Hepatocyte (in vitro differentiated cells): Measurements from ENCODE around the gene PCDH9. TPM values are rescaled to one million over a fixed set of nuclear protein-coding genes. Genes with fewer than 3 reads are reported as not detected.

Source experiments
- DNase-seq: peaks from one replicate; pipeline ENCODE4 v3.0.0-alpha.2; 2016; ENCODE audit warnings: low spot score
- H2AFZ ChIP-seq: fragments of 200-600 bp; sonication (generic); 2 replicates; pipeline ENCODE4 v1.6.0; 2016; ENCODE audit warnings: antibody characterized with exemption, mild to moderate bottlenecking
- H3K27ac ChIP-seq: fragments of 200-600 bp; sonication (generic); 2 replicates; pipeline ENCODE4 v1.5.1; 2016; ENCODE audit warnings: mild to moderate bottlenecking
- H3K27me3 ChIP-seq: fragments of 200-600 bp; sonication (generic); 2 replicates; pipeline ENCODE4 v1.6.1; 2016
- H3K36me3 ChIP-seq: fragments of 200-600 bp; sonication (generic); replicated peaks from 2 replicates; pipeline ENCODE4 v1.5.1; 2016; ENCODE audit warnings: low read depth; ENCODE audit not compliant: insufficient read depth
- H3K4me1 ChIP-seq: fragments of 200-600 bp; sonication (generic); 2 replicates; pipeline ENCODE4 v1.5.1; 2016; ENCODE audit warnings: mild to moderate bottlenecking, moderate library complexity; ENCODE audit not compliant: insufficient read depth
- H3K4me2 ChIP-seq: fragments of 200-600 bp; sonication (generic); 2 replicates; pipeline ENCODE4 v1.6.0; 2016
- H3K4me3 ChIP-seq: fragments of 200-600 bp; sonication (generic); 2 replicates; pipeline ENCODE4 v1.5.1; 2016; ENCODE audit warnings: mild to moderate bottlenecking
- H3K79me2 ChIP-seq: fragments of 200-600 bp; sonication (generic); 2 replicates; pipeline ENCODE4 v1.6.0; 2017; ENCODE audit warnings: mild to moderate bottlenecking
- H3K9me2 ChIP-seq: fragments of 200-600 bp; sonication (generic); replicated peaks from 2 replicates; pipeline ENCODE4 v1.6.0; 2017; ENCODE audit warnings: mild to moderate bottlenecking; ENCODE audit not compliant: insufficient read depth
- H3K9me3 ChIP-seq: fragments of 200-600 bp; sonication (generic); 2 replicates; pipeline ENCODE4 v1.5.1; 2016; ENCODE audit warnings: low read depth, mild to moderate bottlenecking
- H4K20me1 ChIP-seq: fragments of 200-600 bp; sonication (generic); 2 replicates; pipeline ENCODE4 v1.6.0; 2016; ENCODE audit warnings: mild to moderate bottlenecking; ENCODE audit not compliant: insufficient read depth, poor library complexity, severe bottlenecking
- EZH2 ChIP-seq: fragments of 200-600 bp; sonication (generic); IDR thresholded peaks from 2 replicates; pipeline ENCODE4 v1.6.1; 2016; ENCODE audit warnings: antibody characterized with exemption, mild to moderate bottlenecking, borderline replicate concordance
- EZH2phosphoT487 ChIP-seq: fragments of 200-600 bp; sonication (generic); IDR thresholded peaks from one replicate; pipeline ENCODE4 v1.6.1; 2018; ENCODE audit warnings: antibody characterized with exemption, mild to moderate bottlenecking, low read depth, moderate library complexity; ENCODE audit not compliant: unreplicated experiment, severe bottlenecking
- WGBS: methylation state at CpG from one replicate; pipeline ENCODE4 v1.1.6; 2016; ENCODE audit warnings: low lambda C conversion rate; ENCODE audit errors: missing lambda C conversion rate; 5-methylcytosine and 5-hydroxymethylcytosine counted together
- polyA plus RNA-seq: library from polyadenylated mRNA; unstranded; fragments of >200 nt; fragmentation: Nextera tagmentation; extraction: Ambion mirVana; gene quantifications from 2 replicates; pipeline ENCODE4 v1.2.1, GENCODE V29; 2016
- total RNA-seq: library from RNA; depleted of rRNA; stranded (reverse); fragments of >200 nt; gene quantifications from 2 replicates; pipeline ENCODE4 v1.2.3, GENCODE V29; 2014
- TF ChIP-seq, protein P1 (sequence below): fragments of 200-600 bp; sonication (generic); IDR thresholded peaks from 2 replicates; pipeline ENCODE4 v1.5.1; 2016; ENCODE audit warnings: antibody characterized with exemption, mild to moderate bottlenecking; ENCODE audit not compliant: poor library complexity

The PCDH9 gene
- total and polyA plus RNA-seq, 2 experiments from 2014 or later: 6.9 to 15.0 TPM

DNA sequence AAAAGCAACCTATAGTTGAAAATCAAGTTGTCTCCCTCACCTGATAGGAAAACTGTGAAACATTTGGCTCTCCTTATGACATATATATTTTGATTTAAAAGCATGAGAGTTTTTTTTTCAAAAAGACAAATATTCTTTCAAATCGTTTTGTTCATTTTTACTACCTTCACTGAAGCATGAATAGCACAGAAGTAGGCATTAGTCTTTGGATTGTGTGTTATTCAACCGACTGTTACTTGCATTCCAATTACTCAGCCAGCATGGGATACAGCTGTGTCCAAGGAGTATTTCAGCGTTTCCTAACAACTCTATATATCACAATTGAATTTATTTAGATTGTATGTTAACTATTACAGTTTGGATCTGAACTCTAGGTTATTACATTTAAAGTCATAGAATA is 135.2 kb downstream of the PCDH9 start:
- Histone ChIP-seq H3K27ac (no peak overlapping the region), H3K79me2 (no peaks in the 10 kb centered on the region), H3K9me2 (no peaks in the 10 kb centered on the region), H3K27me3 (no peaks in the 10 kb centered on the region), H3K4me3 (no peak overlapping the region), H2AFZ (no peak overlapping the region), H4K20me1 (no peaks in the 10 kb centered on the region), H3K4me1 (no peaks in the 10 kb centered on the region), H3K36me3 (no peaks in the 10 kb centered on the region), H3K4me2 (no peak overlapping the region), H3K9me3 (no peaks in the 10 kb centered on the region)
- 87% methylated on average over 3 of the region's 3 CpGs for WGBS
- no peak for DNase-seq
- no peak for TF ChIP-seq EZH2
- TF ChIP-seq, protein P1, sequence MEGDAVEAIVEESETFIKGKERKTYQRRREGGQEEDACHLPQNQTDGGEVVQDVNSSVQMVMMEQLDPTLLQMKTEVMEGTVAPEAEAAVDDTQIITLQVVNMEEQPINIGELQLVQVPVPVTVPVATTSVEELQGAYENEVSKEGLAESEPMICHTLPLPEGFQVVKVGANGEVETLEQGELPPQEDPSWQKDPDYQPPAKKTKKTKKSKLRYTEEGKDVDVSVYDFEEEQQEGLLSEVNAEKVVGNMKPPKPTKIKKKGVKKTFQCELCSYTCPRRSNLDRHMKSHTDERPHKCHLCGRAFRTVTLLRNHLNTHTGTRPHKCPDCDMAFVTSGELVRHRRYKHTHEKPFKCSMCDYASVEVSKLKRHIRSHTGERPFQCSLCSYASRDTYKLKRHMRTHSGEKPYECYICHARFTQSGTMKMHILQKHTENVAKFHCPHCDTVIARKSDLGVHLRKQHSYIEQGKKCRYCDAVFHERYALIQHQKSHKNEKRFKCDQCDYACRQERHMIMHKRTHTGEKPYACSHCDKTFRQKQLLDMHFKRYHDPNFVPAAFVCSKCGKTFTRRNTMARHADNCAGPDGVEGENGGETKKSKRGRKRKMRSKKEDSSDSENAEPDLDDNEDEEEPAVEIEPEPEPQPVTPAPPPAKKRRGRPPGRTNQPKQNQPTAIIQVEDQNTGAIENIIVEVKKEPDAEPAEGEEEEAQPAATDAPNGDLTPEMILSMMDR: no peak

DNA sequence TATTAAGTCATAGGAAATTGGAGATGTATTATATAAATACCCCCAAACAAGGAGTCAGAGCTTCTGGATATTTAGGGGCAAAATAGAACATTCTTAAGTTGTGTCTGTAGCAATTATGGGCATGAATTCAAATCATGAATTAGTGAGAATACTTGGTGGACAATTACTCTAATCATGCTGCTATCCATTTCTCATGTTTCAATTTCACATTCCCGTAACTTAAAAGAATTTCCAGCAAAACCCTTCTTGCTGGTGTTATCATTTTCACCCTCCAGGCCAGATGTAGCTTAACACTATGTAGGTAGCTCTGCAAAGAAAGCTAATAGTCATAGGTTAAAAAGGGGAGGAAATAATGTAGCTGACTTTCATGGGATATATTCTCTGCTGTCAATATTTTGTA is 136.1 kb downstream of the PCDH9 start:
- Histone ChIP-seq H4K20me1 (no peaks in the 10 kb centered on the region), H3K4me2 (no peak overlapping the region), H3K36me3 (no peaks in the 10 kb centered on the region), H3K79me2 (no peaks in the 10 kb centered on the region), H3K4me1 (no peaks in the 10 kb centered on the region), H3K4me3 (no peak overlapping the region), H3K27me3 (no peaks in the 10 kb centered on the region), H3K9me3 (no peaks in the 10 kb centered on the region), H3K27ac (no peak overlapping the region), H3K9me2 (no peaks in the 10 kb centered on the region), H2AFZ (no peak overlapping the region)
- DNase-seq: no peak
- TF ChIP-seq EZH2 (no peak), EZH2phosphoT487 (no peak)
- TF ChIP-seq, protein P1: no peak
- 96% methylated on average over 1 of the region's 1 CpG for WGBS

DNA sequence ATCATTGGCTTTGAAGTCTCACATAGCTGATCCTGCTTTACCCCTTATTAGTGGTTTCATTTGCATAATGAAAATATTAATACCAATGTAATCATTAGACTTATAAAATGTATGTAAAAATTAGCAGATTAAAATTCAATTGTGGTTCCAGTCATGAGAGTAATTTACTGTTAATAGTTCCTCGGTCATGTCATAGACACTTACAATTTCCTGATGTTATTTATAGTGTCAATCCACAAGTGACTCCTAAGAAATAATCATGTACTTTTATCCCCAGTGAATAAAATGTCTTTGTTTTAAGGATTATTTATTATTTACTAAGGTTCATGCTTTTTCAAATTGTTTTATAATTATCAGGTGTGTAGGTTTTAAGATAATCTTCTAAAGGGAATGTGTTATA is 138.5 kb downstream of the PCDH9 start:
- H3K9me3 ChIP-seq: no peaks in the 10 kb centered on the region
- TF ChIP-seq EZH2phosphoT487 (no peak), EZH2 (no peak)
- TF ChIP-seq, protein P1: no peak
- no peaks in the 10 kb centered on the region for H3K4me1 ChIP-seq
- no peak overlapping the region for H3K27ac ChIP-seq
- no peak overlapping the region for H3K4me2 ChIP-seq
- no peak for DNase-seq
- no peak overlapping the region for H2AFZ ChIP-seq
- H3K36me3 ChIP-seq: no peaks in the 10 kb centered on the region
- no peaks in the 10 kb centered on the region for H3K9me2 ChIP-seq
- no peaks in the 10 kb centered on the region for H3K27me3 ChIP-seq
- H4K20me1 ChIP-seq: no peaks in the 10 kb centered on the region
- WGBS: 97% methylated on average over 1 of the region's 1 CpG
- H3K79me2 ChIP-seq: no peaks in the 10 kb centered on the region
- no peak overlapping the region for H3K4me3 ChIP-seq

DNA sequence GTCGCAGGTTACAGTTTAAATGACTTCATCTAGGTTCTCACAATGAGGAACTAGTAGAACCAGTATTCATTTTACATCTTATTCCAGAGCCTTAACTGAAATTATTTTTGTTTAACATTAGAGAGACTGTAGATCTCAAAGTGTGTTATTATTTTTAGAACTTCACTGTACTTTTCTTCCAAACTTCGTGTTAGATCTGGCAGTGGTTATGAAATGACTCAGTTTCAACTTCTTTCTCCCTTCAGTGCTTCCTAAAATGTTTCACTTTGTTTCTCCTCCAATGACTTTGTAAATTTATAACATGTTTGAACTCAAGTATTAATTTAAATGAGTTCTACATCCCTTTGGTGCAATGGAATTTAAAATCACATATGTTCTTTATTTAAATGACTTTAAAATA is 139.3 kb downstream of the PCDH9 start:
- Histone ChIP-seq H3K4me1 (no peaks in the 10 kb centered on the region), H3K9me2 (no peaks in the 10 kb centered on the region), H4K20me1 (no peaks in the 10 kb centered on the region), H3K27ac (no peak overlapping the region), H3K36me3 (no peaks in the 10 kb centered on the region), H3K79me2 (no peaks in the 10 kb centered on the region), H3K4me3 (no peak overlapping the region), H3K4me2 (no peak overlapping the region), H3K27me3 (no peaks in the 10 kb centered on the region), H2AFZ (no peak overlapping the region), H3K9me3 (no peaks in the 10 kb centered on the region)
- no peak for DNase-seq
- WGBS: 97% methylated on average over 2 of the region's 2 CpGs
- TF ChIP-seq EZH2phosphoT487 (no peak), EZH2 (no peak)
- TF ChIP-seq, protein P1: no peak
